Bronchial epithelial cell (primary cell): ENCODE measurements around the gene NPIPA1. TPM values are rescaled to one million over a fixed set of nuclear protein-coding genes. Genes with fewer than 3 reads are reported as not detected.

ENCODE experiments used
- DNase-seq: peaks from one replicate; pipeline ENCODE4 v3.0.0-alpha.2; 2010; ENCODE audit warnings: low read depth
- FAIRE-seq: peaks from 2 replicates; lab custom pipeline; 2011; peaks lifted over from hg19 to GRCh38; lab: Jason Lieb, UNC
- H3K27me3 ChIP-seq: 2 replicates; pipeline ENCODE4 v1.5.1; 2011; ENCODE audit warnings: low read length; ENCODE audit not compliant: control insufficient read depth, insufficient read depth
- H3K36me3 ChIP-seq: 2 replicates; pipeline ENCODE4 v1.5.1; 2011; ENCODE audit warnings: low read length; ENCODE audit not compliant: control insufficient read depth, insufficient read depth
- H3K4me3 ChIP-seq: 2 replicates; pipeline ENCODE4 v1.5.1; 2011; ENCODE audit warnings: mild to moderate bottlenecking, low read depth, low read length, control low read depth
- CTCF ChIP-seq: IDR thresholded peaks from 2 replicates; pipeline ENCODE4 v1.5.1; 2011; ENCODE audit warnings: mild to moderate bottlenecking, moderate library complexity, low read length, control low read depth, inconsistent platforms; ENCODE audit not compliant: insufficient read depth, severe bottlenecking
- total RNA-seq: library from RNA; depleted of rRNA; stranded (reverse); fragments of >200 nt; gene quantifications from 2 replicates; pipeline ENCODE4 v1.2.1, GENCODE V29; 2014

Gene NPIPA1
- total RNA-seq, 1 donor from 2014 or later: 43.7 TPM

GRCh38 chr16:14955546-14956231 lies 18.4 kb downstream of the NPIPA1 start:
- Histone ChIP-seq H3K36me3 (no peaks in the 10 kb centered on the region), H3K4me3 (no peak overlapping the region), H3K27me3 (no peaks in the 10 kb centered on the region)
- DNase-seq (no peak), FAIRE-seq (no peak)
- no peak for TF ChIP-seq CTCF

GRCh38 chr16:14957576-14958322 lies 20.5 kb downstream of the NPIPA1 start:
- DNase-seq (no peak), FAIRE-seq (no peak)
- H3K4me3 ChIP-seq: no peak overlapping the region
- TF ChIP-seq CTCF: no peak
- no peaks in the 10 kb centered on the region for H3K36me3 ChIP-seq
- no peaks in the 10 kb centered on the region for H3K27me3 ChIP-seq

GRCh38 chr16:14958323-14958600 lies 21.0 kb downstream of the NPIPA1 start:
- Histone ChIP-seq H3K36me3 (no peaks in the 10 kb centered on the region), H3K27me3 (no peaks in the 10 kb centered on the region), H3K4me3 (no peak overlapping the region)
- no peak for DNase-seq
- no peak for TF ChIP-seq CTCF
- FAIRE-seq: no peak

GRCh38 chr16:14958970-14959369 lies 21.7 kb downstream of the NPIPA1 start:
- Histone ChIP-seq H3K4me3 (no peak overlapping the region), H3K27me3 (no peaks in the 10 kb centered on the region), H3K36me3 (no peaks in the 10 kb centered on the region)
- DNase-seq: no peak
- TF ChIP-seq CTCF: no peak
- FAIRE-seq: no peak

- no peak for DNase-seq
- Histone ChIP-seq H3K36me3 (no peaks in the 10 kb centered on the region), H3K27me3 (no peaks in the 10 kb centered on the region), H3K4me3 (no peak overlapping the region)
- TF ChIP-seq CTCF: no peak
- no peak for FAIRE-seq
Observed at GRCh38 chr16:14961405-14962186, 24.4 kb downstream of the NPIPA1 start.
